Cardiac muscle cell (in vitro differentiated cells and primary cell): ENCODE results near the gene ZNF410. TPM values are rescaled to one million over a fixed set of nuclear protein-coding genes. Genes with fewer than 3 reads are reported as not detected.

ENCODE experiments used
- DNase-seq, 2 donors: peaks; one replicate each; pipeline versions ENCODE4 v3.0.0 to v3.0.0-alpha.2; 2010 to 2017; ENCODE audit warnings: low read depth in 1 of 2, low spot score in 1 of 2
- H3K27ac ChIP-seq: fragments of 200-600 bp; sonication (generic); 2 replicates; pipeline ENCODE4 v1.5.1; 2016
- H3K27me3 ChIP-seq: fragments of 200-600 bp; sonication (generic); 2 replicates; pipeline ENCODE4 v1.6.0; 2016; ENCODE audit warnings: control low read depth
- H3K36me3 ChIP-seq: fragments of 200-600 bp; sonication (generic); 2 replicates; pipeline ENCODE4 v1.5.1; 2016; ENCODE audit warnings: control low read depth
- H3K4me1 ChIP-seq: fragments of 200-600 bp; sonication (generic); 2 replicates; pipeline ENCODE4 v1.8.1; 2017; ENCODE audit warnings: low read depth, mild to moderate bottlenecking, mixed run types
- H3K4me3 ChIP-seq: fragments of 200-600 bp; sonication (generic); 2 replicates; pipeline ENCODE4 v1.5.1; 2016; ENCODE audit warnings: mild to moderate bottlenecking
- H3K9me3 ChIP-seq: fragments of 200-600 bp; sonication (generic); 2 replicates; pipeline ENCODE4 v1.5.1; 2017; ENCODE audit warnings: low read depth, mild to moderate bottlenecking, control low read depth
- CTCF ChIP-seq: IDR thresholded peaks from 2 replicates; pipeline ENCODE4 v1.5.1; 2012; ENCODE audit warnings: low read depth, mild to moderate bottlenecking, low read length
- polyA plus RNA-seq: library from polyadenylated mRNA; unstranded; fragments of >200 nt; fragmentation: Nextera tagmentation; extraction: Ambion mirVana; gene quantifications from 2 replicates; pipeline ENCODE4 v1.2.1, GENCODE V29; 2016
- total RNA-seq: library from RNA; depleted of rRNA; stranded (reverse); fragments of >200 nt; gene quantifications from 2 replicates; pipeline ENCODE4 v1.2.3, GENCODE V29; 2016

Gene ZNF410
- total and polyA plus RNA-seq, 2 experiments from 2014 or later: 29.9 to 32.9 TPM

GRCh38 chr14:73976125-73976524 lies 89.5 kb downstream of the ZNF410 start:
- DNase-seq: no peak
- Histone ChIP-seq H3K9me3 (no peaks in the 10 kb centered on the region), H3K4me3 (no peak overlapping the region), H3K4me1 (peaks cover 7% of the 10 kb centered on the region), H3K27ac (no peak overlapping the region), H3K36me3 (no peaks in the 10 kb centered on the region), H3K27me3 (no peaks in the 10 kb centered on the region)
- no peak for TF ChIP-seq CTCF

GRCh38 chr14:73977896-73978295 lies 91.2 kb downstream of the ZNF410 start:
- no peak for TF ChIP-seq CTCF
- Histone ChIP-seq H3K9me3 (no peaks in the 10 kb centered on the region), H3K4me3 (no peak overlapping the region), H3K27ac (no peak overlapping the region), H3K27me3 (no peaks in the 10 kb centered on the region), H3K36me3 (no peaks in the 10 kb centered on the region), H3K4me1 (peaks cover 7% of the 10 kb centered on the region)
- DNase-seq: no peak

Other genes with a start within 250 kb of the ZNF410 start
- 9.3 and 12.2 TPM in 2 replicates for gene DNAL1, start 241.9 kb upstream of the ZNF410 start, total RNA-seq
- 12.4 and 19.4 TPM in 2 replicates for gene DNAL1, start 241.9 kb upstream of the ZNF410 start, polyA plus RNA-seq
- 37.2 and 39.9 TPM in 2 replicates for gene PNMA1, start 172.5 kb upstream of the ZNF410 start, total RNA-seq
- 72.4 and 77.4 TPM in 2 replicates for gene PNMA1, start 172.5 kb upstream of the ZNF410 start, polyA plus RNA-seq
- 9.5 and 16.4 TPM in 2 replicates for gene PTGR2, start 35.0 kb upstream of the ZNF410 start, total RNA-seq
- 13.4 and 28.5 TPM in 2 replicates for gene PTGR2, start 35.0 kb upstream of the ZNF410 start, polyA plus RNA-seq
- 4.0 and 4.4 TPM in 2 replicates for gene FAM161B, start 63.2 kb downstream of the ZNF410 start, total RNA-seq
- 1.5 and 7.8 TPM in 2 replicates for gene FAM161B, start 63.2 kb downstream of the ZNF410 start, polyA plus RNA-seq
- 25.4 and 63.3 TPM in 2 replicates for gene COQ6, start 63.4 kb downstream of the ZNF410 start, total RNA-seq
- 54.6 and 81.7 TPM in 2 replicates for gene COQ6, start 63.4 kb downstream of the ZNF410 start, polyA plus RNA-seq
- 6.2 and 7.4 TPM in 2 replicates for gene ENTPD5, start 132.4 kb downstream of the ZNF410 start, total RNA-seq
- 8.6 and 12.3 TPM in 2 replicates for gene ENTPD5, start 132.4 kb downstream of the ZNF410 start, polyA plus RNA-seq
- 5.0 and 7.6 TPM in 2 replicates for gene BBOF1, start 132.5 kb downstream of the ZNF410 start, total RNA-seq
- 6.1 and 10.6 TPM in 2 replicates for gene BBOF1, start 132.5 kb downstream of the ZNF410 start, polyA plus RNA-seq
- gene ALDH6A1, start 197.6 kb downstream of the ZNF410 start, total RNA-seq: 43.0 and 55.5 TPM in 2 replicates
- 53.7 and 95.8 TPM in 2 replicates for gene ALDH6A1, start 197.6 kb downstream of the ZNF410 start, polyA plus RNA-seq
- 7.0 and 8.1 TPM in 2 replicates for gene LIN52, start 198.1 kb downstream of the ZNF410 start, total RNA-seq
- 12.6 and 14.4 TPM in 2 replicates for gene LIN52, start 198.1 kb downstream of the ZNF410 start, polyA plus RNA-seq